HEK293 (cell line): ENCODE data around the gene AGAP1.

Experiments used
- CTCF ChIA-PET: fragments of 350-600 bp; formaldehyde crosslinking; extraction: SDS; loops from one replicate; lab custom pipeline; 2021; ENCODE audit warnings: antibody characterized with exemption; lab: Yijun Ruan, JAX
- POLR2A ChIA-PET: fragments of 300-600 bp; formaldehyde crosslinking; extraction: SDS; loops from one replicate; lab custom pipeline; 2020; ENCODE audit warnings: antibody characterized with exemption, inconsistent platforms; lab: Yijun Ruan, JAX
- H3K27ac ChIP-seq: fragments of 200-500 bp; sonication (Bioruptor generic); 2 replicates; pipeline ENCODE4 v1.5.1; 2014; ENCODE audit warnings: low read depth, low read length, control low read depth, inconsistent platforms; ENCODE audit errors: extremely low read depth
- H3K36me3 ChIP-seq, 2 experiments: fragments of 200-500 bp in 1 of 2; sonication (Bioruptor generic) in 1 of 2; 1 replicate in 1 of 2; 2 replicates in 1 of 2; pipeline ENCODE4 v1.5.1; 2014 to 2017; ENCODE audit warnings: inconsistent platforms in 2 of 2, low read length in 2 of 2; ENCODE audit not compliant: control insufficient read depth in 2 of 2, insufficient read depth in 1 of 2
- H3K4me1 ChIP-seq: fragments of 200-500 bp; sonication (Bioruptor generic); 2 replicates; pipeline ENCODE4 v1.5.1; 2014; ENCODE audit warnings: mild to moderate bottlenecking, low read length, inconsistent platforms; ENCODE audit not compliant: control insufficient read depth, insufficient read depth
- H3K4me3 ChIP-seq: 2 replicates; pipeline ENCODE4 v1.5.1; 2011; ENCODE audit warnings: low read depth, mild to moderate bottlenecking, control low read depth, low read length, moderate library complexity
- H3K9me3 ChIP-seq: fragments of 200-500 bp; sonication (Bioruptor generic); 2 replicates; pipeline ENCODE4 v1.5.1; 2014; ENCODE audit warnings: low read depth, low read length, inconsistent platforms; ENCODE audit not compliant: control insufficient read depth, insufficient read depth
- GLI4 ChIP-seq: fragments of 450-650 bp; formaldehyde crosslinking; IDR thresholded peaks from 2 replicates; pipeline ENCODE4 v1.5.1; 2016; ENCODE audit warnings: missing biosample characterization, missing genetic modification characterization
- PRDM4 ChIP-seq: fragments of 450-650 bp; formaldehyde crosslinking; IDR thresholded peaks from 2 replicates; pipeline ENCODE4 v1.5.1; 2017; ENCODE audit warnings: missing biosample characterization, missing genetic modification characterization
- TCF7L2 ChIP-seq: IDR thresholded peaks from 2 replicates; pipeline ENCODE4 v1.6.1; 2011; ENCODE audit warnings: low read depth, mild to moderate bottlenecking, inconsistent platforms, low read length, moderate library complexity, borderline replicate concordance
- TSHZ1 ChIP-seq: fragments of 450-650 bp; formaldehyde crosslinking; IDR thresholded peaks from 2 replicates; pipeline ENCODE4 v1.5.1; 2016; ENCODE audit warnings: missing biosample characterization, missing genetic modification characterization, borderline replicate concordance
- YY1 ChIP-seq: fragments of 450-650 bp; formaldehyde crosslinking; IDR thresholded peaks from 2 replicates; pipeline ENCODE4 v1.5.1; 2018; ENCODE audit warnings: missing biosample characterization, missing genetic modification characterization
- ZBTB26 ChIP-seq: fragments of 450-650 bp; formaldehyde crosslinking; optimal IDR thresholded peaks from 2 replicates; pipeline ENCODE3; 2016; ENCODE audit warnings: missing biosample characterization, mild to moderate bottlenecking, missing genetic modification characterization
- ZBTB8A ChIP-seq: fragments of 450-650 bp; formaldehyde crosslinking; IDR thresholded peaks from 2 replicates; pipeline ENCODE4 v1.5.1; 2016; ENCODE audit warnings: missing biosample characterization, missing genetic modification characterization
- ZNF112 ChIP-seq: fragments of 450-650 bp; formaldehyde crosslinking; IDR thresholded peaks from 2 replicates; pipeline ENCODE4 v1.5.0; 2017; ENCODE audit warnings: missing biosample characterization, missing genetic modification characterization
- ZNF140 ChIP-seq: fragments of 450-650 bp; formaldehyde crosslinking; IDR thresholded peaks from 2 replicates; pipeline ENCODE4 v1.5.1; 2016; ENCODE audit warnings: missing biosample characterization, missing genetic modification characterization
- ZNF292 ChIP-seq: fragments of 450-650 bp; formaldehyde crosslinking; IDR thresholded peaks from 2 replicates; pipeline ENCODE4 v1.5.1; 2016; ENCODE audit warnings: low read depth, missing biosample characterization, missing genetic modification characterization, borderline replicate concordance
- ZNF311 ChIP-seq: fragments of 450-650 bp; formaldehyde crosslinking; IDR thresholded peaks from 2 replicates; pipeline ENCODE4 v1.5.1; 2017; ENCODE audit warnings: missing biosample characterization, missing genetic modification characterization, borderline replicate concordance
- ZNF324 ChIP-seq: fragments of 450-650 bp; formaldehyde crosslinking; IDR thresholded peaks from 2 replicates; pipeline ENCODE4 v1.5.1; 2016; ENCODE audit warnings: missing biosample characterization, missing genetic modification characterization
- ZNF423 ChIP-seq: fragments of 450-650 bp; formaldehyde crosslinking; IDR thresholded peaks from 2 replicates; pipeline ENCODE4 v1.5.1; 2016; ENCODE audit warnings: missing biosample characterization, missing genetic modification characterization
- ZNF48 ChIP-seq: fragments of 450-650 bp; formaldehyde crosslinking; IDR thresholded peaks from 2 replicates; pipeline ENCODE4 v1.5.1; 2016; ENCODE audit warnings: missing biosample characterization, missing genetic modification characterization
- ZNF549 ChIP-seq: fragments of 450-650 bp; IDR thresholded peaks from 2 replicates; pipeline ENCODE4 v1.5.1; 2018; ENCODE audit warnings: missing biosample characterization, missing genetic modification characterization, mild to moderate bottlenecking, inconsistent platforms, moderate library complexity
- ZNF555 ChIP-seq: fragments of 450-650 bp; formaldehyde crosslinking; conservative IDR thresholded peaks from 2 replicates; pipeline ENCODE4 v1.5.1; 2017; ENCODE audit warnings: missing biosample characterization, mild to moderate bottlenecking, missing genetic modification characterization, inconsistent platforms
- ZNF777 ChIP-seq: fragments of 450-650 bp; formaldehyde crosslinking; IDR thresholded peaks from 2 replicates; pipeline ENCODE4 v1.5.1; 2017; ENCODE audit warnings: missing biosample characterization, missing genetic modification characterization, borderline replicate concordance
- ZNF830 ChIP-seq: fragments of 450-650 bp; IDR thresholded peaks from 2 replicates; pipeline ENCODE4 v1.5.0; 2018; ENCODE audit warnings: missing biosample characterization, missing genetic modification characterization, low read depth, mild to moderate bottlenecking, moderate library complexity
- ZSCAN4 ChIP-seq: fragments of 450-650 bp; formaldehyde crosslinking; IDR thresholded peaks from 2 replicates; pipeline ENCODE4 v1.5.1; 2017; ENCODE audit warnings: missing biosample characterization, missing genetic modification characterization
- ZXDB ChIP-seq: fragments of 450-650 bp; formaldehyde crosslinking; IDR thresholded peaks from 2 replicates; pipeline ENCODE4 v1.5.1; 2016; ENCODE audit warnings: missing biosample characterization, missing genetic modification characterization

Gene AGAP1

GRCh38 chr2:235618039-235618438 is 124.2 kb downstream of the AGAP1 start:
- CTCF ChIA-PET, result interaction anchor here (0.5 to 2.5 kb wide), 4 partner anchors 22 to 241 kb away, joined by 3 to 12 read pairs (median 3); no protein-coding TSS in a partner anchor
- Histone ChIP-seq H3K27ac (no peak overlapping the region), H3K4me1 (0 out of 2 replicates have a peak, but pooled peaks cover 2% of the 10 kb centered on the region), H3K36me3 (no peaks in the 10 kb centered on the region), H3K9me3 (no peaks in the 10 kb centered on the region), H3K4me3 (no peak overlapping the region)
- TF ChIP-seq ZNF48 (no peak), ZNF423 (tag by site-specific recombination) (no peak), YY1 (tag by site-specific recombination) (no peak), ZNF311 (no peak), ZNF555 (no peak), ZBTB8A (tag by site-specific recombination) (no peak), ZNF112 (tag by site-specific recombination) (no peak), ZNF324 (tag by site-specific recombination) (no peak), TCF7L2 (no peak)
- POLR2A ChIA-PET, result no interaction called here

- H3K4me1 ChIP-seq, result 0 out of 2 replicates have a peak, but pooled peaks cover 2% of the 10 kb centered on the region
- H3K27ac ChIP-seq, result no peak overlapping the region
- no peaks in the 10 kb centered on the region for H3K9me3 ChIP-seq
- no peaks in the 10 kb centered on the region for H3K36me3 ChIP-seq
- H3K4me3 ChIP-seq, result no peak overlapping the region
- POLR2A ChIA-PET, result no interaction called here
- CTCF ChIA-PET, result no interaction called here
- TF ChIP-seq ZNF777 (tag by site-specific recombination) (no peak), PRDM4 (no peak), ZNF292 (tag by site-specific recombination) (no peak)
- TF ChIP-seq, all 188 proteins: peak for 0
Measured at GRCh38 chr2:235619544-235619943, 125.7 kb downstream of the AGAP1 start.

- POLR2A ChIA-PET, result no interaction called here
- no peak for TF ChIP-seq GLI4 (tag by site-specific recombination)
- TF ChIP-seq ZNF549 (tag by site-specific recombination), result no peak
- TF ChIP-seq ZBTB26 (tag by site-specific recombination), result no peak
- no peak for TF ChIP-seq ZNF140 (tag by site-specific recombination)
- no peak for TF ChIP-seq ZSCAN4 (tag by site-specific recombination)
- TF ChIP-seq ZXDB (tag by site-specific recombination), result no peak
- no peak for TF ChIP-seq ZNF830
- TF ChIP-seq TSHZ1 (tag by site-specific recombination), result no peak
- H3K4me1 ChIP-seq, result no peaks in the 10 kb centered on the region
- CTCF ChIA-PET, result interaction anchor here (0.8 to 2.5 kb wide), 2 partner anchors 17 to 26 kb away, joined by 3 to 9 read pairs; no protein-coding TSS in a partner anchor
- no peaks in the 10 kb centered on the region for H3K9me3 ChIP-seq
- H3K4me3 ChIP-seq, result no peak overlapping the region
- H3K36me3 ChIP-seq, result no peaks in the 10 kb centered on the region
- no peak overlapping the region for H3K27ac ChIP-seq
Measured at GRCh38 chr2:235621736-235622135, 127.9 kb downstream of the AGAP1 start.
